Spleen (tissue), 3 donors: ENCODE results near the gene RCC2.
A peak's percentile ranks its signal among the peaks of the same experiment; 100 is the strongest.

ENCODE experiments used
- POLR2A ChIP-seq, 3 donors: fragments of 450-650 bp; IDR thresholded peaks; one replicate each; pipeline ENCODE4 v1.5.1; 2017; ENCODE audit warnings: antibody characterized with exemption in 3 of 3, mild to moderate bottlenecking in 1 of 3
- POLR2AphosphoS5 ChIP-seq, 3 donors: sonication (generic); formaldehyde crosslinking; IDR thresholded peaks; one replicate each; pipeline ENCODE4 v1.5.1; 2017; ENCODE audit warnings: antibody characterized with exemption in 3 of 3

DNA sequence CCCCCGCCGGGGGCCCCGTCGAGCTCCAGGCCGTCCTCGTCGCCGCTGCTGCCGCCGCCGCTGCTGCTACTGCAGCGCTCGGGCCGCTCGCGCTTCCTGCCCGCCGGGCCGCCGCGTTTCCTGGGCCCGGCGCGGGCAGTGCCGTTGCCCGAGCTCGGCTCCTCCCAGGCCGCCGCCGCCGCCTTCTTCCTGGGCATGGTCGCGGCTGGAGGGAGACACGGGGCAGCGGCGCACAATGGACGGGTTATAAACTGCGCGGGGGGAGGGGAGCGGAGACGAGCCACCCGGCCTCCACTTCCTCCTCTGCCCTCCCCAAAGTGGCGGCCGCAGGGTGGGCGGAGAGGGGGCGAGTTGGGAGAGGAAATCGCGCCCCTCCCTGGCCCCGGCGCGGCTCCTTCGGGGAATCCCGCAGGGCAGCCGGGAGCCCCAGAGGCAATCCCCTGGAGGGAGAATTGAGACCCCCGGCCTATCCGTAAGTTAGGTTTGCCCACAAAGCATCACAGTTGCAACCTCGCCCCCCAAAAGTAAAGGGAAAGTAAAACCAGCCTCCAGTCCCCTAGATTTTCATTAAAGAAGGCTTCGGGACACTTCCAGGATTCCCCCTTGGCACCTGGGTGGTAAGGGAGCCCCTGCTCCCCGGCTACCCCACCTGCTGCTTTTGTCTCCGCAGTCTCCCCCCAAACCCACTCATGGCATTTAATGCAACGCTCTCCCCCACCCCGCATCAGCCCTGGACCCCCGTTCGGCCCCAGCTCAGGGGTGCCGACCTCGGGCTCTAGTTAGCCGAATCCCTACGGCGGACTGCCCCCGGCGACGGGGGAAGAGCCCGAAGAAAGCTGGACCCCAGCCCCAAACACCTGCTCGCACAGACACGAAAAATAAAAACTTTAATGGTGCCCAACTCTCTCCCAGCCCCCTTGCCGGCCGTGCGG lies 893 bp downstream of the RCC2 start:
- peak; percentile 65 to 84 (median 74) for TF ChIP-seq POLR2AphosphoS5 (IDR thresholded peaks at IDR 0.05)
- no peak for TF ChIP-seq POLR2A (IDR thresholded peaks at IDR 0.05)
